A549 (cell line): ENCODE results near the gene ACVR2B. TPM values are rescaled to one million over a fixed set of nuclear protein-coding genes. Genes with fewer than 3 reads are reported as not detected.
A peak's percentile ranks its signal among the peaks of the same experiment; 100 is the strongest.

ENCODE experiments used
- ATAC-seq, 2 experiments: fragments of 200-7000 bp in 1 of 2; fragments of >200 bp in 1 of 2; cut with Nextera tagmentation in 1 of 2; cut with Tn5 transposase in 1 of 2; 3 replicates each; pipeline versions ENCODE4 v1.8.0 to v1.9.1; 2018 to 2020; ENCODE audit warnings: mild to moderate bottlenecking in 1 of 2, moderate library complexity in 1 of 2
- CTCF ChIA-PET: fragments of 300-600 bp; sonication (Branson Sonifier 250); formaldehyde crosslinking; extraction: SDS; loops from one replicate; lab custom pipeline; 2021; ENCODE audit warnings: antibody characterized with exemption, inconsistent platforms; lab: Yijun Ruan, JAX
- POLR2A ChIA-PET: fragments of 350-600 bp; formaldehyde crosslinking; extraction: SDS; loops from one replicate; lab custom pipeline; 2021; ENCODE audit warnings: antibody characterized with exemption, inconsistent platforms; lab: Yijun Ruan, JAX
- DNase-seq, 2 experiments: peaks; one replicate each; pipeline versions ENCODE4 v3.0.0 to v3.0.0-alpha.2; 2011 to 2016; ENCODE audit warnings: low read depth in 1 of 2, low spot score in 1 of 2
- FAIRE-seq: peaks from 2 replicates; lab custom pipeline; 2011; peaks lifted over from hg19 to GRCh38; lab: Jason Lieb, UNC
- H3K27ac ChIP-seq, 2 experiments: fragments of >200 bp; sonication (Bioruptor Twin); formaldehyde crosslinking; 3 replicates each; pipeline ENCODE4 v1.5.1; 2016 to 2017
- H3K4me1 ChIP-seq: fragments of >200 bp; sonication (Bioruptor Twin); formaldehyde crosslinking; 3 replicates; pipeline ENCODE4 v1.6.1; 2016
- H3K4me2 ChIP-seq: fragments of >200 bp; sonication (Bioruptor Twin); formaldehyde crosslinking; 3 replicates; pipeline ENCODE4 v1.6.1; 2016
- H3K4me3 ChIP-seq: fragments of >200 bp; sonication (Bioruptor Twin); formaldehyde crosslinking; 3 replicates; pipeline ENCODE4 v1.5.1; 2016
- H3K9me3 ChIP-seq: fragments of >200 bp; sonication (Bioruptor Twin); formaldehyde crosslinking; 3 replicates; pipeline ENCODE4 v1.6.1; 2016
- CHD2 ChIP-seq: fragments of 150-350 bp; IDR thresholded peaks from 2 replicates; pipeline ENCODE4 v1.6.1; 2014; ENCODE audit warnings: low read length; ENCODE audit not compliant: partially characterized antibody
- HDAC2 ChIP-seq: fragments of 200-600 bp; sonication (generic); IDR thresholded peaks from 2 replicates; pipeline ENCODE4 v1.6.1; 2016
- HOXB5 ChIP-seq: fragments of 250-450 bp; sonication (Bioruptor Pico); IDR thresholded peaks from 2 replicates; pipeline ENCODE4 v1.5.0; 2020; ENCODE audit warnings: mild to moderate bottlenecking, moderate library complexity
- KDM1A ChIP-seq: fragments of 200-600 bp; sonication (generic); IDR thresholded peaks from 2 replicates; pipeline ENCODE4 v1.6.1; 2016; ENCODE audit warnings: low read depth, mild to moderate bottlenecking
- KDM5A ChIP-seq: fragments of 200-600 bp; sonication (generic); IDR thresholded peaks from 2 replicates; pipeline ENCODE4 v1.6.1; 2016; ENCODE audit warnings: antibody characterized with exemption, mild to moderate bottlenecking
- PHF8 ChIP-seq: fragments of 200-600 bp; sonication (generic); IDR thresholded peaks from 2 replicates; pipeline ENCODE4 v1.6.1; 2016; ENCODE audit warnings: low read depth, mild to moderate bottlenecking, antibody characterized with exemption, moderate library complexity, borderline replicate concordance
- RAD21 ChIP-seq, 2 experiments: fragments of >200 bp in 1 of 2; sonication (Bioruptor Twin) in 1 of 2; formaldehyde crosslinking in 1 of 2; IDR thresholded peaks in 1 of 2; conservative IDR thresholded peaks in 1 of 2; 2 replicates in 1 of 2; 3 replicates in 1 of 2; pipeline ENCODE4 v1.6.1; 2012 to 2018; ENCODE audit warnings: inconsistent platforms in 1 of 2
- RCOR1 ChIP-seq: fragments of 150-350 bp; IDR thresholded peaks from 2 replicates; pipeline ENCODE4 v1.6.1; 2014; ENCODE audit warnings: antibody characterized with exemption, low read length, low read depth
- RFX5 ChIP-seq: fragments of 450-650 bp; IDR thresholded peaks from 2 replicates; pipeline ENCODE4 v1.7.1; 2014; ENCODE audit warnings: antibody characterized with exemption, mild to moderate bottlenecking, moderate library complexity
- SMC3 ChIP-seq: fragments of >200 bp; sonication (Bioruptor Twin); formaldehyde crosslinking; IDR thresholded peaks from 3 replicates; pipeline ENCODE4 v1.6.1; 2018; ENCODE audit warnings: inconsistent platforms
- TP53 ChIP-seq: fragments of 250-450 bp; sonication (Bioruptor Pico); IDR thresholded peaks from 2 replicates; pipeline ENCODE4 v1.5.0; 2021; ENCODE audit warnings: mild to moderate bottlenecking, moderate library complexity
- WGBS: methylation state at CpG from one replicate; pipeline ENCODE4 v1.1.6; 2017; ENCODE audit errors: missing lambda C conversion rate; 5-methylcytosine and 5-hydroxymethylcytosine counted together
- polyA plus RNA-seq, 4 experiments: library from polyadenylated mRNA; depleted of rRNA in 3 of 4; stranded (reverse); fragments of >200 nt; fragmentation: RNase III in 1 of 4; extraction: RNeasy Plus Mini Kit Qiagen cat#74134 plus additional on column Dnase treatment in 1 of 4; gene quantifications; 2 replicates in 3 of 4; 3 replicates in 1 of 4; pipeline ENCODE4 v1.2.3, GENCODE V29; 2011 to 2017
- TF ChIP-seq, protein P1 (sequence below): fragments of 250-450 bp; sonication (Bioruptor Pico); IDR thresholded peaks from 2 replicates; pipeline ENCODE4 v1.5.0; 2020; ENCODE audit warnings: low read depth, mild to moderate bottlenecking, moderate library complexity
- TF ChIP-seq, protein P2 (sequence below): fragments of >200 bp; sonication (Bioruptor Twin); formaldehyde crosslinking; IDR thresholded peaks from 3 replicates; pipeline ENCODE4 v1.5.1; 2016
- TF ChIP-seq, protein P3 (sequence below): fragments of 250-450 bp; sonication (Bioruptor Pico); IDR thresholded peaks from 2 replicates; pipeline ENCODE4 v1.5.0; 2021; ENCODE audit warnings: mild to moderate bottlenecking, moderate library complexity, borderline replicate concordance
- TF ChIP-seq, protein P4 (sequence below): fragments of 200-600 bp; sonication (generic); IDR thresholded peaks from 2 replicates; pipeline ENCODE4 v1.6.1; 2016; ENCODE audit warnings: antibody characterized with exemption, mild to moderate bottlenecking, moderate library complexity
- TF ChIP-seq, protein P5 (sequence below): fragments of >200 bp; sonication (Bioruptor Twin); formaldehyde crosslinking; IDR thresholded peaks from 3 replicates; pipeline ENCODE4 v1.6.1; 2016
- TF ChIP-seq, protein P6 (sequence below): IDR thresholded peaks from 2 replicates; pipeline ENCODE4 v1.6.1; 2012

The ACVR2B gene
- polyA plus RNA-seq, 2 of the 4 experiments (the other 2 are of a cell fraction): 1.2 to 2.8 TPM

DNA sequence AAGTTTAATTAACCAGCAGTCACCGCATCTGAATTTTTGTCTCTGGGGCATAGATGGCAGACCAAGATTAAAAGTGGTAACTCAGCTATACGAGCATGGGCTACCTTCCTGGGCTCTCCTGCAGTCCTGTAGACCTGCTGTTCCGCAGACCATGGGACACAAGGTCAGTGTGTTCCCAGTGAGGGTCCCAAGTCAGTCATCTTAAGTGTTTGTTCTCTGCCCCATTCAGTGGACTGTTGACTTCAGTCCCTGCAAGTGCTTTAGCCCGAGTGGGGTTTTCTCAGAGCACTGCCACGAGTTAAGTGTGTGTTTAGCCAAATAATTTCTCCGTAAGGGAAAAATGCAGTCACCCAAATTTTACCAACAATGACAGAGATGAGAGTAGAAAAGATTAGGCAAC is 37.5 kb downstream of the ACVR2B start:
- no peak for DNase-seq
- ATAC-seq: no peak
- no peak overlapping the region for H3K27ac ChIP-seq
- H3K4me3 ChIP-seq: no peak overlapping the region
- TF ChIP-seq, protein P1, sequence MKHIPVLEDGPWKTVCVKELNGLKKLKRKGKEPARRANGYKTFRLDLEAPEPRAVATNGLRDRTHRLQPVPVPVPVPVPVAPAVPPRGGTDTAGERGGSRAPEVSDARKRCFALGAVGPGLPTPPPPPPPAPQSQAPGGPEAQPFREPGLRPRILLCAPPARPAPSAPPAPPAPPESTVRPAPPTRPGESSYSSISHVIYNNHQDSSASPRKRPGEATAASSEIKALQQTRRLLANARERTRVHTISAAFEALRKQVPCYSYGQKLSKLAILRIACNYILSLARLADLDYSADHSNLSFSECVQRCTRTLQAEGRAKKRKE (CRISPR knock-in tag): no peak
- H3K4me1 ChIP-seq: no peaks in the 10 kb centered on the region
- ChIA-PET CTCF (interaction anchor here (1.2 to 2.5 kb wide), 4 partner anchors 11 to 353 kb away, joined by 3 to 12 read pairs (median 6); partner anchors contain the start of gene XYLB), POLR2A (no interaction called here)
- no peak overlapping the region for H3K4me2 ChIP-seq
- FAIRE-seq: no peak
- 90% methylated on average over 6 of the region's 6 CpGs for WGBS
- H3K9me3 ChIP-seq: no peaks in the 10 kb centered on the region

DNA sequence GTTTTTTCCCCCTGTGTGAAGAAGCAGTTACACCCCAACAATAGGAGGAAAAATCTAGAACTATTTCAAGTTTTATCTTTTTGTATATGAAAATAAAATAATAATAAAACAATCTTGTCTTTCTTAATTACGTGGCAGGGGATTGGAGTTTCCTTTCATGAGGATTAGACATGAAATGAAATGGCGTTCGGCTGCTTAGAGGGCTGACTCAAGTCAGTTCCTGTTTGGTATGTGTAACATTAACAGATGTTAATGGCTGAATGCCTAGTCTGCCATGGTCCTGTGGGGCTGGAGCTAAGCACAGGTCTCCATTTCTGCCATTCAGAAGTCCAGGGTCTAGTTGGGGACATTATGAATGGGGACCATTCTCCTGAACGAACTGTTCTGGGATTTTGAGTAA is 39.3 kb downstream of the ACVR2B start:
- H3K27ac ChIP-seq: no peak overlapping the region
- peaks cover 6% of the 10 kb centered on the region; the same call in 1 of the 3 replicates for H3K4me1 ChIP-seq
- no peak for FAIRE-seq
- no peak for DNase-seq
- H3K4me3 ChIP-seq: no peak overlapping the region
- no peak for TF ChIP-seq RFX5
- H3K9me3 ChIP-seq: no peaks in the 10 kb centered on the region
- 82% methylated on average over 4 of the region's 4 CpGs for whole genome bisulfite sequencing
- no peak for ATAC-seq
- CTCF ChIA-PET: interaction anchor here (0.9 to 2.2 kb wide), 4 partner anchors 10 to 147 kb away, joined by 4 to 9 read pairs (median 5); partner anchors contain the start of gene XYLB
- POLR2A ChIA-PET: no interaction called here
- no peak overlapping the region for H3K4me2 ChIP-seq

DNA sequence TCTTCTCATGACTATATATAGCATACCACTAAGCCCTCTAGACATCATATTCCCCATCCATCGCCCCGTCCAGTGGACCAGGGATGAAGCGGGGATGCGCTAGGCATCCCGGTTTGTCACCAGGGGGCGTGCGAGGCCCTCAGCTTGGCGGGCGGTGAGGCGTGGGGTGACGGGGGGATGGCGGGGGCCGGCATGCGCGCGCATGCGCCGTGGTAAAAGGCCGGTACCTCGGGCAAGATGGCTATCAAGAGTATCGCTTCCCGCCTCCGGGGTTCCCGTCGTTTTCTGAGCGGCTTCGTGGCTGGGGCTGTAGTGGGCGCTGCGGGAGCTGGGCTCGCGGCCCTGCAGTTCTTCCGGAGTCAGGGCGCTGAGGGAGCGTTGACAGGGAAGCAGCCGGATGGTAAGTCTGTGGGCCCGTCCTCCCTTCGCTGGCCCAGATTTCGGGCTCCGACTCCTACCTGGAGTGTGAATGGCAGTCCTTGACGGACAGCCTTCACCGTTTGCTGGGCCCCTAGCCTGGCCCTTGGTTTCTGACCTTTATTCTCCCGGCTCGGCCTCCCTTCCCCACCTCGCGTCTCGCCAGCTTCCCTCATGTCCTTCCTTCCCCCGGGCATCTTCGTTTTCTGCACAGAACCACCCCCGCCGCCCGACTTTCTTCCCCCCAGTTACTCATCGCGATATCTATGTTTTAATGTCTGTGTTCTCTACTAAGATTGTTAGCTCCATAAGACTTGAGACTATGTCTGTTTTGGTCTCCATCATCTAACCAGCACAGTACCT is 42.6 kb downstream of the ACVR2B start, which contains the start of gene EXOG:
Gene EXOG, plus strand, starts transcription at position 210 of the 780 bp plus-strand sequence. Its CDS starts 28 bp downstream, at position 238.
- peak within 1 kb of the TSS; percentile 82 for H3K4me2 ChIP-seq
- CTCF ChIA-PET: interaction anchor here (0.6 to 3.3 kb wide), 29 partner anchors 9 to 573 kb away, joined by 3 to 21 read pairs (median 4); partner anchors contain the start of gene XYLB
- POLR2A ChIA-PET: interaction anchor here (0.6 to 1.2 kb wide), 7 partner anchors 8 to 1903 kb away, joined by 3 to 6 read pairs (median 3); partner anchors contain the start of gene OXSR1
- ATAC-seq (peak; percentile 96 to 99), DNase-seq (peak; percentile 93 to 98), FAIRE-seq (no peak)
- peak within 1 kb of the TSS; percentile 79 to 87 for H3K27ac ChIP-seq
- H3K4me3 ChIP-seq: peak within 1 kb of the TSS; percentile 64
- peaks cover 6% of the 10 kb centered on the region; the same call in 1 of the 3 replicates for H3K4me1 ChIP-seq
- WGBS: 4% methylated on average over 35 of the region's 53 CpGs
- no peaks in the 10 kb centered on the region for H3K9me3 ChIP-seq
- TF ChIP-seq SMC3 (peak; percentile 76), RAD21 (conservative IDR thresholded peaks at IDR 0.05 in 1 of 2, IDR thresholded peaks at IDR 0.05 in 1 of 2) (peak; percentile 55 to 70), CHD2 (no peak), KDM5A (0 out of 2 replicates have a peak, but pooled peaks have one; percentile 28), TP53 (CRISPR knock-in tag) (no peak), PHF8 (peak; percentile 70; the same call in 1 of the 2 replicates), HDAC2 (no peak), KDM1A (no peak), HOXB5 (no peak), RCOR1 (peak; percentile 86; the same call in 1 of the 2 replicates)
- TF ChIP-seq, protein P2, sequence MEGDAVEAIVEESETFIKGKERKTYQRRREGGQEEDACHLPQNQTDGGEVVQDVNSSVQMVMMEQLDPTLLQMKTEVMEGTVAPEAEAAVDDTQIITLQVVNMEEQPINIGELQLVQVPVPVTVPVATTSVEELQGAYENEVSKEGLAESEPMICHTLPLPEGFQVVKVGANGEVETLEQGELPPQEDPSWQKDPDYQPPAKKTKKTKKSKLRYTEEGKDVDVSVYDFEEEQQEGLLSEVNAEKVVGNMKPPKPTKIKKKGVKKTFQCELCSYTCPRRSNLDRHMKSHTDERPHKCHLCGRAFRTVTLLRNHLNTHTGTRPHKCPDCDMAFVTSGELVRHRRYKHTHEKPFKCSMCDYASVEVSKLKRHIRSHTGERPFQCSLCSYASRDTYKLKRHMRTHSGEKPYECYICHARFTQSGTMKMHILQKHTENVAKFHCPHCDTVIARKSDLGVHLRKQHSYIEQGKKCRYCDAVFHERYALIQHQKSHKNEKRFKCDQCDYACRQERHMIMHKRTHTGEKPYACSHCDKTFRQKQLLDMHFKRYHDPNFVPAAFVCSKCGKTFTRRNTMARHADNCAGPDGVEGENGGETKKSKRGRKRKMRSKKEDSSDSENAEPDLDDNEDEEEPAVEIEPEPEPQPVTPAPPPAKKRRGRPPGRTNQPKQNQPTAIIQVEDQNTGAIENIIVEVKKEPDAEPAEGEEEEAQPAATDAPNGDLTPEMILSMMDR: peak; percentile 79
- TF ChIP-seq, protein P3, sequence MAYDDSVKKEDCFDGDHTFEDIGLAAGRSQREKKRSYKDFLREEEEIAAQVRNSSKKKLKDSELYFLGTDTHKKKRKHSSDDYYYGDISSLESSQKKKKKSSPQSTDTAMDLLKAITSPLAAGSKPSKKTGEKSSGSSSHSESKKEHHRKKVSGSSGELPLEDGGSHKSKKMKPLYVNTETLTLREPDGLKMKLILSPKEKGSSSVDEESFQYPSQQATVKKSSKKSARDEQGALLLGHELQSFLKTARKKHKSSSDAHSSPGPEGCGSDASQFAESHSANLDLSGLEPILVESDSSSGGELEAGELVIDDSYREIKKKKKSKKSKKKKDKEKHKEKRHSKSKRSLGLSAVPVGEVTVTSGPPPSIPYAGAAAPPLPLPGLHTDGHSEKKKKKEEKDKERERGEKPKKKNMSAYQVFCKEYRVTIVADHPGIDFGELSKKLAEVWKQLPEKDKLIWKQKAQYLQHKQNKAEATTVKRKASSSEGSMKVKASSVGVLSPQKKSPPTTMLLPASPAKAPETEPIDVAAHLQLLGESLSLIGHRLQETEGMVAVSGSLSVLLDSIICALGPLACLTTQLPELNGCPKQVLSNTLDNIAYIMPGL (CRISPR knock-in tag): no peak
- TF ChIP-seq, protein P4, sequence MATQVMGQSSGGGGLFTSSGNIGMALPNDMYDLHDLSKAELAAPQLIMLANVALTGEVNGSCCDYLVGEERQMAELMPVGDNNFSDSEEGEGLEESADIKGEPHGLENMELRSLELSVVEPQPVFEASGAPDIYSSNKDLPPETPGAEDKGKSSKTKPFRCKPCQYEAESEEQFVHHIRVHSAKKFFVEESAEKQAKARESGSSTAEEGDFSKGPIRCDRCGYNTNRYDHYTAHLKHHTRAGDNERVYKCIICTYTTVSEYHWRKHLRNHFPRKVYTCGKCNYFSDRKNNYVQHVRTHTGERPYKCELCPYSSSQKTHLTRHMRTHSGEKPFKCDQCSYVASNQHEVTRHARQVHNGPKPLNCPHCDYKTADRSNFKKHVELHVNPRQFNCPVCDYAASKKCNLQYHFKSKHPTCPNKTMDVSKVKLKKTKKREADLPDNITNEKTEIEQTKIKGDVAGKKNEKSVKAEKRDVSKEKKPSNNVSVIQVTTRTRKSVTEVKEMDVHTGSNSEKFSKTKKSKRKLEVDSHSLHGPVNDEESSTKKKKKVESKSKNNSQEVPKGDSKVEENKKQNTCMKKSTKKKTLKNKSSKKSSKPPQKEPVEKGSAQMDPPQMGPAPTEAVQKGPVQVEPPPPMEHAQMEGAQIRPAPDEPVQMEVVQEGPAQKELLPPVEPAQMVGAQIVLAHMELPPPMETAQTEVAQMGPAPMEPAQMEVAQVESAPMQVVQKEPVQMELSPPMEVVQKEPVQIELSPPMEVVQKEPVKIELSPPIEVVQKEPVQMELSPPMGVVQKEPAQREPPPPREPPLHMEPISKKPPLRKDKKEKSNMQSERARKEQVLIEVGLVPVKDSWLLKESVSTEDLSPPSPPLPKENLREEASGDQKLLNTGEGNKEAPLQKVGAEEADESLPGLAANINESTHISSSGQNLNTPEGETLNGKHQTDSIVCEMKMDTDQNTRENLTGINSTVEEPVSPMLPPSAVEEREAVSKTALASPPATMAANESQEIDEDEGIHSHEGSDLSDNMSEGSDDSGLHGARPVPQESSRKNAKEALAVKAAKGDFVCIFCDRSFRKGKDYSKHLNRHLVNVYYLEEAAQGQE: no peak
- TF ChIP-seq, protein P1 (CRISPR knock-in tag): no peak
- TF ChIP-seq, protein P5, sequence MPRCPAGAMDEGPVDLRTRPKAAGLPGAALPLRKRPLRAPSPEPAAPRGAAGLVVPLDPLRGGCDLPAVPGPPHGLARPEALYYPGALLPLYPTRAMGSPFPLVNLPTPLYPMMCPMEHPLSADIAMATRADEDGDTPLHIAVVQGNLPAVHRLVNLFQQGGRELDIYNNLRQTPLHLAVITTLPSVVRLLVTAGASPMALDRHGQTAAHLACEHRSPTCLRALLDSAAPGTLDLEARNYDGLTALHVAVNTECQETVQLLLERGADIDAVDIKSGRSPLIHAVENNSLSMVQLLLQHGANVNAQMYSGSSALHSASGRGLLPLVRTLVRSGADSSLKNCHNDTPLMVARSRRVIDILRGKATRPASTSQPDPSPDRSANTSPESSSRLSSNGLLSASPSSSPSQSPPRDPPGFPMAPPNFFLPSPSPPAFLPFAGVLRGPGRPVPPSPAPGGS: 0 out of 3 replicates have a peak, but pooled peaks have one; percentile 44
- TF ChIP-seq, protein P6, sequence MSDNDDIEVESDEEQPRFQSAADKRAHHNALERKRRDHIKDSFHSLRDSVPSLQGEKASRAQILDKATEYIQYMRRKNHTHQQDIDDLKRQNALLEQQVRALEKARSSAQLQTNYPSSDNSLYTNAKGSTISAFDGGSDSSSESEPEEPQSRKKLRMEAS: peak; percentile 51
